WTC11 (cell line): Measurements from ENCODE around the gene BEND5. TPM values are rescaled to one million over a fixed set of nuclear protein-coding genes. Genes with fewer than 3 reads are reported as not detected.

Experiments used
- ATAC-seq: fragments of 200-7000 bp; cut with Tn5 transposase; 2 replicates; pipeline ENCODE4 v1.10.0; 2021; ENCODE audit warnings: mild to moderate bottlenecking, moderate library complexity
- CTCF ChIA-PET: fragments of 300-600 bp; sonication (Branson Sonifier 250); formaldehyde crosslinking; loops from one replicate; lab custom pipeline; 2021; ENCODE audit warnings: antibody characterized with exemption; lab: Charles Lee
- POLR2A ChIA-PET: fragments of 350-600 bp; sonication (Branson Sonifier 250); formaldehyde crosslinking; loops from one replicate; lab custom pipeline; 2021; ENCODE audit warnings: antibody characterized with exemption; lab: Charles Lee
- DNase-seq: peaks from one replicate; pipeline ENCODE4 v3.0.0; 2021; ENCODE audit warnings: low spot score
- H3K27ac Mint-ChIP-seq: 2 replicates; pipeline ENCODE4 v1.8.0; 2021; ENCODE audit warnings: mixed read lengths
- H3K27me3 Mint-ChIP-seq: 2 replicates; pipeline ENCODE4 v1.8.0; 2021; ENCODE audit warnings: low read depth, mild to moderate bottlenecking, moderate library complexity, mixed read lengths
- H3K36me3 Mint-ChIP-seq: 2 replicates; pipeline ENCODE4 v1.8.0; 2021; ENCODE audit warnings: mixed read lengths
- H3K4me1 Mint-ChIP-seq: 2 replicates; pipeline ENCODE4 v1.8.0; 2022; ENCODE audit warnings: mixed read lengths
- H3K4me3 Mint-ChIP-seq: 2 replicates; pipeline ENCODE4 v1.8.0; 2021; ENCODE audit warnings: mild to moderate bottlenecking, moderate library complexity, mixed read lengths
- H3K9me3 Mint-ChIP-seq: 2 replicates; pipeline ENCODE4 v1.8.0; 2021; ENCODE audit warnings: mixed read lengths
- AFF4 ChIP-seq: sonication (generic); formaldehyde crosslinking; IDR thresholded peaks from 2 replicates; pipeline ENCODE4 v1.8.1; 2023; ENCODE audit warnings: mild to moderate bottlenecking, missing genetic modification reagents, borderline replicate concordance
- E2F4 ChIP-seq: sonication (generic); formaldehyde crosslinking; IDR thresholded peaks from 2 replicates; pipeline ENCODE4 v1.8.1; 2022; ENCODE audit warnings: low read depth, mild to moderate bottlenecking, moderate library complexity, missing genetic modification reagents, borderline replicate concordance
- EMX1 ChIP-seq: fragments of 250-450 bp; sonication (Bioruptor Pico); IDR thresholded peaks from 2 replicates; pipeline ENCODE4 v1.8.0; 2021; ENCODE audit warnings: mild to moderate bottlenecking
- ESRRA ChIP-seq: sonication (generic); formaldehyde crosslinking; IDR thresholded peaks from 2 replicates; pipeline ENCODE4 v1.8.1; 2022; ENCODE audit warnings: mild to moderate bottlenecking, missing genetic modification reagents, borderline replicate concordance
- FOXP1 ChIP-seq: sonication (generic); formaldehyde crosslinking; IDR thresholded peaks from 2 replicates; pipeline ENCODE4 v1.8.0; 2022; ENCODE audit warnings: missing genetic modification reagents, mild to moderate bottlenecking, moderate library complexity, borderline replicate concordance
- IRF1 ChIP-seq: sonication (generic); formaldehyde crosslinking; IDR thresholded peaks from 2 replicates; pipeline ENCODE4 v1.8.0; 2023; ENCODE audit warnings: missing genetic modification reagents
- NFYB ChIP-seq: sonication (generic); formaldehyde crosslinking; conservative IDR thresholded peaks from 2 replicates; pipeline ENCODE4 v1.8.0; 2022; ENCODE audit warnings: low read depth, missing genetic modification reagents
- RORB ChIP-seq: fragments of 250-450 bp; sonication (Bioruptor Pico); IDR thresholded peaks from 2 replicates; pipeline ENCODE4 v1.9.0; 2021; ENCODE audit warnings: mild to moderate bottlenecking
- SMAD3 ChIP-seq: sonication (generic); formaldehyde crosslinking; IDR thresholded peaks from 2 replicates; pipeline ENCODE4 v1.8.0; 2022; ENCODE audit warnings: missing genetic modification reagents, mild to moderate bottlenecking, borderline replicate concordance
- SMAD4 ChIP-seq: sonication (generic); formaldehyde crosslinking; IDR thresholded peaks from 2 replicates; pipeline ENCODE4 v1.8.0; 2022; ENCODE audit warnings: mild to moderate bottlenecking, missing genetic modification reagents
- SP1 ChIP-seq: sonication (generic); formaldehyde crosslinking; conservative IDR thresholded peaks from 2 replicates; pipeline ENCODE4 v1.8.1; 2022; ENCODE audit warnings: missing genetic modification reagents
- STAT6 ChIP-seq: sonication (generic); formaldehyde crosslinking; conservative IDR thresholded peaks from 2 replicates; pipeline ENCODE4 v1.8.1; 2023; ENCODE audit warnings: mild to moderate bottlenecking, low read depth, missing genetic modification reagents, moderate library complexity
- TEAD4 ChIP-seq: sonication (generic); formaldehyde crosslinking; IDR thresholded peaks from 2 replicates; pipeline ENCODE4 v1.8.0; 2022; ENCODE audit warnings: mild to moderate bottlenecking, missing genetic modification reagents
- ZNF317 ChIP-seq: sonication (generic); formaldehyde crosslinking; IDR thresholded peaks from 2 replicates; pipeline ENCODE4 v1.8.1; 2023; ENCODE audit warnings: low read depth, mild to moderate bottlenecking, moderate library complexity, missing genetic modification reagents, borderline replicate concordance
- ZNF416 ChIP-seq: fragments of 250-450 bp; sonication (Bioruptor Pico); IDR thresholded peaks from 2 replicates; pipeline ENCODE4 v1.9.0; 2021; ENCODE audit warnings: mild to moderate bottlenecking, inconsistent platforms
- ZNF512 ChIP-seq: sonication (generic); formaldehyde crosslinking; IDR thresholded peaks from 2 replicates; pipeline ENCODE4 v1.8.1; 2022; ENCODE audit warnings: missing genetic modification reagents, borderline replicate concordance
- ZNF532 ChIP-seq: fragments of 250-450 bp; sonication (Bioruptor Pico); IDR thresholded peaks from 2 replicates; pipeline ENCODE4 v1.9.0; 2021; ENCODE audit warnings: mild to moderate bottlenecking, borderline replicate concordance
- total RNA-seq: library from RNA; stranded (reverse); gene quantifications from 3 replicates; pipeline ENCODE4 v1.2.3, GENCODE V29; 2021

The BEND5 gene
- total RNA-seq, 1 experiment from 2014 or later, result 4.9 TPM

GRCh38 chr1:48681476-48682305 is 95.0 kb downstream of the BEND5 start:
- Mint-ChIP-seq H3K4me1 (peaks cover 20% of the 10 kb centered on the region), H3K27me3 (no peaks in the 10 kb centered on the region; the same call in 1 of the 2 replicates), H3K4me3 (no peak overlapping the region)
- POLR2A ChIA-PET, result no interaction called here
- TF ChIP-seq NFYB (CRISPR knock-in tag) (no peak), ZNF532 (CRISPR knock-in tag) (no peak), EMX1 (no peak), ZNF416 (CRISPR knock-in tag) (no peak), SP1 (CRISPR knock-in tag) (no peak), FOXP1 (CRISPR knock-in tag) (no peak), IRF1 (no peak), E2F4 (CRISPR knock-in tag) (no peak), RORB (CRISPR knock-in tag) (no peak), SMAD3 (no peak), ZNF512 (CRISPR knock-in tag) (no peak), STAT6 (CRISPR knock-in tag) (no peak), ZNF317 (no peak), TEAD4 (no peak), AFF4 (CRISPR knock-in tag) (no peak), ESRRA (CRISPR knock-in tag) (no peak), SMAD4 (CRISPR knock-in tag) (no peak)
- TF ChIP-seq, all 79 proteins: peak for 0
- no peaks in the 10 kb centered on the region for H3K9me3 Mint-ChIP-seq
- CTCF ChIA-PET, result interaction anchor here (0.9 to 6.4 kb wide), 2 partner anchors 109 to 189 kb away, joined by 4 to 112 read pairs; no protein-coding TSS in a partner anchor
- H3K36me3 Mint-ChIP-seq, result no peaks in the 10 kb centered on the region
- no peak overlapping the region for H3K27ac Mint-ChIP-seq
- no peak for DNase-seq
- ATAC-seq, result peak; percentile 38
